ENCODE data around the gene IL36A.

The IL36A gene

GRCh38 chr2:113057117-113057516, 51.9 kb downstream of the IL36A start:
- Histone ChIP-seq H3K27me3 (ENCODE audit: control insufficient read depth, insufficient read depth, low read length) (no peaks in the 10 kb centered on the region), H3K4me1 (ENCODE audit: control insufficient read depth, insufficient read depth, low read length) (no peaks in the 10 kb centered on the region), H3K9me3 (ENCODE audit: control insufficient read depth, low read length) (no peaks in the 10 kb centered on the region), H3K4me3 (ENCODE audit: low read length) (no peak overlapping the region), H3K9ac (ENCODE audit: low read length) (no peak overlapping the region), H3K36me3 (ENCODE audit: control insufficient read depth, insufficient read depth, low read length) (no peaks in the 10 kb centered on the region)

All from mucosa of stomach (tissue), 1 donor.